GM23338 (cell line): ENCODE results near the gene SLC16A2. TPM values are rescaled to one million over a fixed set of nuclear protein-coding genes. Genes with fewer than 3 reads are reported as not detected.

Source experiments
- ATAC-seq: fragments of 200-7000 bp; cut with Tn5 transposase; 3 replicates; pipeline ENCODE4 v1.9.1; 2020
- DNase-seq: peaks from one replicate; pipeline ENCODE4 v3.0.0-alpha.2; 2015; ENCODE audit warnings: low spot score
- H2AFZ ChIP-seq: fragments of 200-600 bp; sonication (generic); 2 replicates; pipeline ENCODE4 v1.8.0; 2016; ENCODE audit warnings: antibody characterized with exemption, mild to moderate bottlenecking, moderate library complexity
- H3F3A ChIP-seq: fragments of 200-600 bp; sonication (generic); replicated peaks from 2 replicates; pipeline ENCODE4 v1.8.0; 2017; ENCODE audit warnings: antibody characterized with exemption, mixed run types, low read depth
- H3K27ac ChIP-seq: fragments of 200-600 bp; sonication (generic); 2 replicates; pipeline ENCODE4 v1.6.1; 2016; ENCODE audit warnings: low read depth
- H3K27me3 ChIP-seq: fragments of 200-600 bp; sonication (generic); 2 replicates; pipeline ENCODE4 v1.8.0; 2016; ENCODE audit warnings: mild to moderate bottlenecking, mixed run types, moderate library complexity; ENCODE audit not compliant: insufficient read depth
- H3K36me3 ChIP-seq: fragments of 200-600 bp; sonication (generic); 2 replicates; pipeline ENCODE4 v1.8.0; 2016; ENCODE audit warnings: mild to moderate bottlenecking; ENCODE audit not compliant: insufficient read depth
- H3K4me1 ChIP-seq: fragments of 200-600 bp; sonication (generic); 2 replicates; pipeline ENCODE4 v1.8.0; 2016; ENCODE audit warnings: mild to moderate bottlenecking, moderate library complexity; ENCODE audit not compliant: insufficient read depth
- H3K4me2 ChIP-seq: fragments of 200-600 bp; sonication (generic); 2 replicates; pipeline ENCODE4 v1.7.1; 2017; ENCODE audit warnings: mixed run types
- H3K4me3 ChIP-seq: fragments of 200-600 bp; sonication (generic); 2 replicates; pipeline ENCODE4 v1.6.1; 2016; ENCODE audit warnings: mixed run types
- H3K79me2 ChIP-seq: fragments of 200-600 bp; sonication (generic); replicated peaks from 2 replicates; pipeline ENCODE4 v1.8.0; 2017; ENCODE audit warnings: mild to moderate bottlenecking; ENCODE audit not compliant: insufficient read depth
- H3K9me2 ChIP-seq: fragments of 200-600 bp; sonication (generic); 2 replicates; pipeline ENCODE4 v1.8.0; 2017; ENCODE audit not compliant: insufficient read depth
- H4K20me1 ChIP-seq: fragments of 200-600 bp; sonication (generic); replicated peaks from 2 replicates; pipeline ENCODE4 v1.8.0; 2017; ENCODE audit warnings: mild to moderate bottlenecking; ENCODE audit not compliant: insufficient read depth
- H3K27ac Mint-ChIP-seq: 2 replicates; pipeline ENCODE4 v1.8.0; 2020; ENCODE audit warnings: inconsistent platforms, mild to moderate bottlenecking, moderate library complexity, mixed read lengths
- H3K27me3 Mint-ChIP-seq: 3 replicates; pipeline ENCODE4 v1.8.0; 2022; ENCODE audit warnings: low read depth, mild to moderate bottlenecking, moderate library complexity, mixed read lengths, inconsistent platforms; ENCODE audit not compliant: insufficient read depth, poor library complexity
- H3K36me3 Mint-ChIP-seq: 3 replicates; pipeline ENCODE4 v1.8.0; 2021; ENCODE audit warnings: low read depth, mild to moderate bottlenecking, inconsistent platforms, moderate library complexity, mixed read lengths
- H3K4me1 Mint-ChIP-seq: 3 replicates; pipeline ENCODE4 v1.8.0; 2020; ENCODE audit warnings: mild to moderate bottlenecking, inconsistent platforms, mixed read lengths
- H3K4me3 Mint-ChIP-seq: 3 replicates; pipeline ENCODE4 v1.8.0; 2021; ENCODE audit warnings: moderate library complexity, mild to moderate bottlenecking, inconsistent platforms, mixed read lengths
- H3K9me3 Mint-ChIP-seq: 3 replicates; pipeline ENCODE4 v1.8.0; 2020; ENCODE audit warnings: moderate library complexity, mild to moderate bottlenecking, inconsistent platforms, mixed read lengths
- CREB1 ChIP-seq: fragments of 250-450 bp; sonication (Bioruptor Pico); IDR thresholded peaks from 2 replicates; pipeline ENCODE4 v1.5.0; 2020; ENCODE audit warnings: low read depth, mild to moderate bottlenecking, moderate library complexity
- EZH2 ChIP-seq: fragments of 200-600 bp; sonication (generic); IDR thresholded peaks from one replicate; pipeline ENCODE4 v1.8.0; 2017; ENCODE audit warnings: antibody characterized with exemption, mild to moderate bottlenecking, low read depth; ENCODE audit not compliant: unreplicated experiment
- EZH2phosphoT487 ChIP-seq: fragments of 200-600 bp; sonication (generic); IDR thresholded peaks from one replicate; pipeline ENCODE4 v1.8.1; 2018; ENCODE audit warnings: antibody characterized with exemption; ENCODE audit not compliant: unreplicated experiment
- JUNB ChIP-seq: IDR thresholded peaks from one replicate; pipeline ENCODE4 v1.6.1; 2016; ENCODE audit warnings: antibody characterized with exemption; ENCODE audit not compliant: unreplicated experiment
- NANOG ChIP-seq: IDR thresholded peaks from 2 replicates; pipeline ENCODE4 v1.6.1; 2016; ENCODE audit warnings: antibody characterized with exemption, borderline replicate concordance
- POLR2AphosphoS5 ChIP-seq: IDR thresholded peaks from 2 replicates; pipeline ENCODE4 v1.6.1; 2016; ENCODE audit warnings: antibody characterized with exemption, low read depth
- STAT1 ChIP-seq: IDR thresholded peaks from one replicate; pipeline ENCODE4 v1.6.1; 2016; ENCODE audit warnings: antibody characterized with exemption; ENCODE audit not compliant: unreplicated experiment
- ZNF114 ChIP-seq: fragments of 250-450 bp; sonication (Bioruptor Pico); IDR thresholded peaks from 2 replicates; pipeline ENCODE4 v1.5.0; 2020; ENCODE audit warnings: mild to moderate bottlenecking, moderate library complexity
- ZNF331 ChIP-seq: fragments of 250-450 bp; sonication (Bioruptor Pico); IDR thresholded peaks from 2 replicates; pipeline ENCODE4 v1.5.0; 2020; ENCODE audit warnings: low read depth, mild to moderate bottlenecking, moderate library complexity
- polyA plus RNA-seq: library from polyadenylated mRNA; unstranded; fragments of >200 nt; fragmentation: Nextera tagmentation; extraction: Ambion mirVana; gene quantifications from 2 replicates; pipeline ENCODE4 v1.2.1, GENCODE V29; 2016
- total RNA-seq: library from RNA; depleted of rRNA; stranded (reverse); fragments of >200 nt; shearing (Covaris generic); gene quantifications from 2 replicates; pipeline ENCODE4 v1.2.3, GENCODE V29; 2014
- TF ChIP-seq, protein P1 (sequence below): IDR thresholded peaks from one replicate; pipeline ENCODE4 v1.6.1; 2018; ENCODE audit warnings: antibody characterized with exemption; ENCODE audit not compliant: unreplicated experiment
- TF ChIP-seq, protein P2 (sequence below): IDR thresholded peaks from 2 replicates; pipeline ENCODE4 v1.6.1; 2016; ENCODE audit warnings: antibody characterized with exemption
- TF ChIP-seq, protein P3 (sequence below): fragments of 250-450 bp; sonication (Bioruptor Pico); IDR thresholded peaks from 2 replicates; pipeline ENCODE4 v1.5.0; 2020; ENCODE audit warnings: mild to moderate bottlenecking, moderate library complexity
- TF ChIP-seq, protein P4 (sequence below), 2 experiments: fragments of 200-600 bp in 1 of 2; sonication (generic) in 1 of 2; conservative IDR thresholded peaks; 2 replicates each; pipeline versions ENCODE4 v1.5.1 to v1.6.1; 2016 to 2017; ENCODE audit warnings: antibody characterized with exemption in 2 of 2, low read depth in 2 of 2, mild to moderate bottlenecking in 2 of 2, moderate library complexity in 1 of 2

Gene SLC16A2
- total and polyA plus RNA-seq, 2 experiments from 2014 or later = 11.1 to 27.9 TPM

DNA sequence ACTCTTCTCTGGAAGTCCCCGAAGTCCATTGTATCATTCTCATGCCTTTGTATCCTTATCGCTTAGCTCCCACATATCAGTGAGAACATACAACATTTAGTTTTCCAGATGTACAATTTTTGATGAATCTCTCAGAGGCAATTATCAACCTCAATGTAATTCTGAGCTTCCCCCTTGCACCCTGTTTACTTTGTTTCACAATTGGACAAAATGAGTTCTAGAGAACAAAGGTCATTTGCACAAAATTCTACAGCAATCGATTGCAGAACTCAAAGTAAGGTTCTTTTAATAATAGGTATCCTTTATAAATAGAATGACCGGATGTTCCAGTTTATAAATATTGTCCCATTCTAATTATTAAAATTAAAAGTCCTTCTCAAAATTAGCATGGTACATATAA is 79.3 kb downstream of the SLC16A2 start:
- H3K9me2 ChIP-seq = no peaks in the 10 kb centered on the region
- no peak overlapping the region for H2AFZ ChIP-seq
- Mint-ChIP-seq H3K4me1 (0 out of 3 replicates have a peak, but pooled peaks cover 4% of the 10 kb centered on the region), H3K27me3 (no peaks in the 10 kb centered on the region), H3K9me3 (no peaks in the 10 kb centered on the region), H3K36me3 (no peaks in the 10 kb centered on the region), H3K27ac (no peak overlapping the region), H3K4me3 (no peak overlapping the region)
- no peak overlapping the region for H3K27ac ChIP-seq
- no peaks in the 10 kb centered on the region for H3K4me1 ChIP-seq
- no peak for TF ChIP-seq NANOG
- no peak for TF ChIP-seq EZH2
- TF ChIP-seq POLR2AphosphoS5 = no peak
- no peak for TF ChIP-seq CREB1 (CRISPR knock-in tag)
- TF ChIP-seq ZNF331 (CRISPR knock-in tag) = no peak
- TF ChIP-seq, protein P1, sequence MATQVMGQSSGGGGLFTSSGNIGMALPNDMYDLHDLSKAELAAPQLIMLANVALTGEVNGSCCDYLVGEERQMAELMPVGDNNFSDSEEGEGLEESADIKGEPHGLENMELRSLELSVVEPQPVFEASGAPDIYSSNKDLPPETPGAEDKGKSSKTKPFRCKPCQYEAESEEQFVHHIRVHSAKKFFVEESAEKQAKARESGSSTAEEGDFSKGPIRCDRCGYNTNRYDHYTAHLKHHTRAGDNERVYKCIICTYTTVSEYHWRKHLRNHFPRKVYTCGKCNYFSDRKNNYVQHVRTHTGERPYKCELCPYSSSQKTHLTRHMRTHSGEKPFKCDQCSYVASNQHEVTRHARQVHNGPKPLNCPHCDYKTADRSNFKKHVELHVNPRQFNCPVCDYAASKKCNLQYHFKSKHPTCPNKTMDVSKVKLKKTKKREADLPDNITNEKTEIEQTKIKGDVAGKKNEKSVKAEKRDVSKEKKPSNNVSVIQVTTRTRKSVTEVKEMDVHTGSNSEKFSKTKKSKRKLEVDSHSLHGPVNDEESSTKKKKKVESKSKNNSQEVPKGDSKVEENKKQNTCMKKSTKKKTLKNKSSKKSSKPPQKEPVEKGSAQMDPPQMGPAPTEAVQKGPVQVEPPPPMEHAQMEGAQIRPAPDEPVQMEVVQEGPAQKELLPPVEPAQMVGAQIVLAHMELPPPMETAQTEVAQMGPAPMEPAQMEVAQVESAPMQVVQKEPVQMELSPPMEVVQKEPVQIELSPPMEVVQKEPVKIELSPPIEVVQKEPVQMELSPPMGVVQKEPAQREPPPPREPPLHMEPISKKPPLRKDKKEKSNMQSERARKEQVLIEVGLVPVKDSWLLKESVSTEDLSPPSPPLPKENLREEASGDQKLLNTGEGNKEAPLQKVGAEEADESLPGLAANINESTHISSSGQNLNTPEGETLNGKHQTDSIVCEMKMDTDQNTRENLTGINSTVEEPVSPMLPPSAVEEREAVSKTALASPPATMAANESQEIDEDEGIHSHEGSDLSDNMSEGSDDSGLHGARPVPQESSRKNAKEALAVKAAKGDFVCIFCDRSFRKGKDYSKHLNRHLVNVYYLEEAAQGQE = no peak
- no peak for TF ChIP-seq ZNF114 (CRISPR knock-in tag)
- no peak for TF ChIP-seq JUNB
- TF ChIP-seq, protein P2, sequence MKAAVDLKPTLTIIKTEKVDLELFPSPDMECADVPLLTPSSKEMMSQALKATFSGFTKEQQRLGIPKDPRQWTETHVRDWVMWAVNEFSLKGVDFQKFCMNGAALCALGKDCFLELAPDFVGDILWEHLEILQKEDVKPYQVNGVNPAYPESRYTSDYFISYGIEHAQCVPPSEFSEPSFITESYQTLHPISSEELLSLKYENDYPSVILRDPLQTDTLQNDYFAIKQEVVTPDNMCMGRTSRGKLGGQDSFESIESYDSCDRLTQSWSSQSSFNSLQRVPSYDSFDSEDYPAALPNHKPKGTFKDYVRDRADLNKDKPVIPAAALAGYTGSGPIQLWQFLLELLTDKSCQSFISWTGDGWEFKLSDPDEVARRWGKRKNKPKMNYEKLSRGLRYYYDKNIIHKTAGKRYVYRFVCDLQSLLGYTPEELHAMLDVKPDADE = no peak
- no peak for TF ChIP-seq STAT1
- TF ChIP-seq, protein P3, sequence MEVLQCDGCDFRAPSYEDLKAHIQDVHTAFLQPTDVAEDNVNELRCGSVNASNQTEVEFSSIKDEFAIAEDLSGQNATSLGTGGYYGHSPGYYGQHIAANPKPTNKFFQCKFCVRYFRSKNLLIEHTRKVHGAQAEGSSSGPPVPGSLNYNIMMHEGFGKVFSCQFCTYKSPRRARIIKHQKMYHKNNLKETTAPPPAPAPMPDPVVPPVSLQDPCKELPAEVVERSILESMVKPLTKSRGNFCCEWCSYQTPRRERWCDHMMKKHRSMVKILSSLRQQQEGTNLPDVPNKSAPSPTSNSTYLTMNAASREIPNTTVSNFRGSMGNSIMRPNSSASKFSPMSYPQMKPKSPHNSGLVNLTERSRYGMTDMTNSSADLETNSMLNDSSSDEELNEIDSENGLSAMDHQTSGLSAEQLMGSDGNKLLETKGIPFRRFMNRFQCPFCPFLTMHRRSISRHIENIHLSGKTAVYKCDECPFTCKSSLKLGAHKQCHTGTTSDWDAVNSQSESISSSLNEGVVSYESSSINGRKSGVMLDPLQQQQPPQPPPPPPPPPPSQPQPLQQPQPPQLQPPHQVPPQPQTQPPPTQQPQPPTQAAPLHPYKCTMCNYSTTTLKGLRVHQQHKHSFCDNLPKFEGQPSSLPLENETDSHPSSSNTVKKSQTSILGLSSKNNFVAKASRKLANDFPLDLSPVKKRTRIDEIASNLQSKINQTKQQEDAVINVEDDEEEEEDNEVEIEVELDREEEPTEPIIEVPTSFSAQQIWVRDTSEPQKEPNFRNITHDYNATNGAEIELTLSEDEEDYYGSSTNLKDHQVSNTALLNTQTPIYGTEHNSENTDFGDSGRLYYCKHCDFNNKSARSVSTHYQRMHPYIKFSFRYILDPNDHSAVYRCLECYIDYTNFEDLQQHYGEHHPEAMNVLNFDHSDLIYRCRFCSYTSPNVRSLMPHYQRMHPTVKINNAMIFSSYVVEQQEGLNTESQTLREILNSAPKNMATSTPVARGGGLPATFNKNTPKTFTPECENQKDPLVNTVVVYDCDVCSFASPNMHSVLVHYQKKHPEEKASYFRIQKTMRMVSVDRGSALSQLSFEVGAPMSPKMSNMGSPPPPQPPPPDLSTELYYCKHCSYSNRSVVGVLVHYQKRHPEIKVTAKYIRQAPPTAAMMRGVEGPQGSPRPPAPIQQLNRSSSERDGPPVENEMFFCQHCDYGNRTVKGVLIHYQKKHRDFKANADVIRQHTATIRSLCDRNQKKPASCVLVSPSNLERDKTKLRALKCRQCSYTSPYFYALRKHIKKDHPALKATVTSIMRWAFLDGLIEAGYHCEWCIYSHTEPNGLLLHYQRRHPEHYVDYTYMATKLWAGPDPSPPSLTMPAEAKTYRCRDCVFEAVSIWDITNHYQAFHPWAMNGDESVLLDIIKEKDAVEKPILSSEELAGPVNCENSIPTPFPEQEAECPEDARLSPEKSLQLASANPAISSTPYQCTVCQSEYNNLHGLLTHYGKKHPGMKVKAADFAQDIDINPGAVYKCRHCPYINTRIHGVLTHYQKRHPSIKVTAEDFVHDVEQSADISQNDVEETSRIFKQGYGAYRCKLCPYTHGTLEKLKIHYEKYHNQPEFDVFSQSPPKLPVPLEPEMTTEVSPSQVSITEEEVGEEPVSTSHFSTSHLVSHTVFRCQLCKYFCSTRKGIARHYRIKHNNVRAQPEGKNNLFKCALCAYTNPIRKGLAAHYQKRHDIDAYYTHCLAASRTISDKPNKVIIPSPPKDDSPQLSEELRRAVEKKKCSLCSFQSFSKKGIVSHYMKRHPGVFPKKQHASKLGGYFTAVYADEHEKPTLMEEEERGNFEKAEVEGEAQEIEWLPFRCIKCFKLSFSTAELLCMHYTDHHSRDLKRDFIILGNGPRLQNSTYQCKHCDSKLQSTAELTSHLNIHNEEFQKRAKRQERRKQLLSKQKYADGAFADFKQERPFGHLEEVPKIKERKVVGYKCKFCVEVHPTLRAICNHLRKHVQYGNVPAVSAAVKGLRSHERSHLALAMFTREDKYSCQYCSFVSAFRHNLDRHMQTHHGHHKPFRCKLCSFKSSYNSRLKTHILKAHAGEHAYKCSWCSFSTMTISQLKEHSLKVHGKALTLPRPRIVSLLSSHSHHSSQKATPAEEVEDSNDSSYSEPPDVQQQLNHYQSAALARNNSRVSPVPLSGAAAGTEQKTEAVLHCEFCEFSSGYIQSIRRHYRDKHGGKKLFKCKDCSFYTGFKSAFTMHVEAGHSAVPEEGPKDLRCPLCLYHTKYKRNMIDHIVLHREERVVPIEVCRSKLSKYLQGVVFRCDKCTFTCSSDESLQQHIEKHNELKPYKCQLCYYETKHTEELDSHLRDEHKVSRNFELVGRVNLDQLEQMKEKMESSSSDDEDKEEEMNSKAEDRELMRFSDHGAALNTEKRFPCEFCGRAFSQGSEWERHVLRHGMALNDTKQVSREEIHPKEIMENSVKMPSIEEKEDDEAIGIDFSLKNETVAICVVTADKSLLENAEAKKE (CRISPR knock-in tag) = no peak
- TF ChIP-seq, protein P4, sequence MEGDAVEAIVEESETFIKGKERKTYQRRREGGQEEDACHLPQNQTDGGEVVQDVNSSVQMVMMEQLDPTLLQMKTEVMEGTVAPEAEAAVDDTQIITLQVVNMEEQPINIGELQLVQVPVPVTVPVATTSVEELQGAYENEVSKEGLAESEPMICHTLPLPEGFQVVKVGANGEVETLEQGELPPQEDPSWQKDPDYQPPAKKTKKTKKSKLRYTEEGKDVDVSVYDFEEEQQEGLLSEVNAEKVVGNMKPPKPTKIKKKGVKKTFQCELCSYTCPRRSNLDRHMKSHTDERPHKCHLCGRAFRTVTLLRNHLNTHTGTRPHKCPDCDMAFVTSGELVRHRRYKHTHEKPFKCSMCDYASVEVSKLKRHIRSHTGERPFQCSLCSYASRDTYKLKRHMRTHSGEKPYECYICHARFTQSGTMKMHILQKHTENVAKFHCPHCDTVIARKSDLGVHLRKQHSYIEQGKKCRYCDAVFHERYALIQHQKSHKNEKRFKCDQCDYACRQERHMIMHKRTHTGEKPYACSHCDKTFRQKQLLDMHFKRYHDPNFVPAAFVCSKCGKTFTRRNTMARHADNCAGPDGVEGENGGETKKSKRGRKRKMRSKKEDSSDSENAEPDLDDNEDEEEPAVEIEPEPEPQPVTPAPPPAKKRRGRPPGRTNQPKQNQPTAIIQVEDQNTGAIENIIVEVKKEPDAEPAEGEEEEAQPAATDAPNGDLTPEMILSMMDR (conservative IDR thresholded peaks at IDR 0.05; ENCODE audit: low read depth in 2 of 2) = no peak
- TF ChIP-seq EZH2phosphoT487 = no peak
- H3K79me2 ChIP-seq = no peaks in the 10 kb centered on the region
- H3K27me3 ChIP-seq = no peaks in the 10 kb centered on the region
- ATAC-seq (no peak), DNase-seq (no peak)
- H3K36me3 ChIP-seq = no peaks in the 10 kb centered on the region
- H4K20me1 ChIP-seq = no peaks in the 10 kb centered on the region
- H3F3A ChIP-seq = no peaks in the 10 kb centered on the region
- H3K4me2 ChIP-seq = no peak overlapping the region
- no peak overlapping the region for H3K4me3 ChIP-seq
